GM12878 (cell line): ENCODE data around the gene PRSS8. TPM values are rescaled to one million over a fixed set of nuclear protein-coding genes. Genes with fewer than 3 reads are reported as not detected.

Experiments
- ATAC-seq: fragments of 200-7000 bp; cut with Tn5 transposase; 3 replicates; pipeline ENCODE4 v1.9.1; 2020; ENCODE audit warnings: mild to moderate bottlenecking, moderate library complexity
- BruUV-seq: library from RNA; stranded (reverse); fragments of 400-500 nt; replicated peaks from 2 replicates; lab custom pipeline; 2021; lab: Mats Ljungman, UMichigan
- CTCF ChIA-PET: fragments of 300-600 bp; sonication (Branson Sonifier 250); formaldehyde crosslinking; extraction: SDS; loops from one replicate; lab custom pipeline; 2021; ENCODE audit warnings: inconsistent platforms; lab: Yijun Ruan, JAX
- POLR2A ChIA-PET: fragments of 350-600 bp; formaldehyde crosslinking; extraction: SDS; loops from one replicate; lab custom pipeline; 2021; ENCODE audit warnings: inconsistent platforms; lab: Charles Lee
- RAD21 ChIA-PET: fragments of 300-600 bp; sonication (Branson Sonifier 250); formaldehyde crosslinking; loops from one replicate; lab custom pipeline; 2023; ENCODE audit warnings: antibody characterized with exemption; ENCODE audit not compliant: unreplicated experiment; lab: Charles Lee
- SMC1A ChIA-PET: fragments of 300-600 bp; sonication (Branson Sonifier 250); formaldehyde crosslinking; loops from one replicate; lab custom pipeline; 2023; ENCODE audit not compliant: unreplicated experiment, uncharacterized antibody; lab: Charles Lee
- DNase-seq: peaks from one replicate; pipeline ENCODE4 v3.0.0-alpha.2; 2011; ENCODE audit warnings: low read depth, low spot score
- FAIRE-seq: peaks from 3 replicates; lab custom pipeline; 2011; peaks lifted over from hg19 to GRCh38; lab: Jason Lieb, UNC
- H2AFZ ChIP-seq: 2 replicates; pipeline ENCODE4 v1.6.0; 2011; ENCODE audit warnings: low read depth, low read length, control low read depth; ENCODE audit not compliant: control insufficient read depth
- H3K27ac ChIP-seq: 2 replicates; pipeline ENCODE4 v1.5.1; 2011; ENCODE audit warnings: control low read depth; ENCODE audit not compliant: control insufficient read depth, insufficient read depth
- H3K27me3 ChIP-seq, 2 experiments: replicated peaks in 1 of 2; 2 replicates each; pipeline versions ENCODE4 v1.6.0 to v1.6.1; 2011; ENCODE audit warnings: low read length in 1 of 2; ENCODE audit not compliant: control insufficient read depth in 2 of 2, insufficient read depth in 2 of 2
- H3K36me3 ChIP-seq, 2 experiments: 2 replicates each; pipeline ENCODE4 v1.5.1; 2011; ENCODE audit warnings: low read length in 1 of 2; ENCODE audit not compliant: control insufficient read depth in 2 of 2, insufficient read depth in 2 of 2
- H3K4me1 ChIP-seq: 2 replicates; pipeline ENCODE4 v1.6.1; 2011; ENCODE audit warnings: mild to moderate bottlenecking, low read length, moderate library complexity, mixed read lengths; ENCODE audit not compliant: control insufficient read depth, insufficient read depth
- H3K4me2 ChIP-seq: 2 replicates; pipeline ENCODE4 v1.6.0; 2011; ENCODE audit warnings: control low read depth; ENCODE audit not compliant: control insufficient read depth, insufficient read depth
- H3K4me3 ChIP-seq: fragments of 200-600 bp; sonication (generic); 2 replicates; pipeline ENCODE4 v1.5.1; 2016
- H3K79me2 ChIP-seq: 2 replicates; pipeline ENCODE4 v1.6.0; 2011; ENCODE audit warnings: low read length; ENCODE audit not compliant: control insufficient read depth, insufficient read depth
- H3K9ac ChIP-seq: 2 replicates; pipeline ENCODE4 v1.8.0; 2011; ENCODE audit warnings: low read length, control low read depth, mixed read lengths; ENCODE audit not compliant: control insufficient read depth, insufficient read depth
- H3K9me3 ChIP-seq: replicated peaks from 3 replicates; pipeline ENCODE4 v1.5.1; 2011; ENCODE audit warnings: mild to moderate bottlenecking, low read length; ENCODE audit not compliant: control insufficient read depth, insufficient read depth
- H4K20me1 ChIP-seq: 2 replicates; pipeline ENCODE4 v1.6.0; 2011; ENCODE audit not compliant: control insufficient read depth, insufficient read depth
- ASH2L ChIP-seq: fragments of 300-600, 200-600 bp; sonication (generic); IDR thresholded peaks from 2 replicates; pipeline ENCODE4 v1.6.1; 2017; ENCODE audit warnings: low read depth, mild to moderate bottlenecking, borderline replicate concordance
- IKZF1 ChIP-seq: fragments of 450-650 bp; conservative IDR thresholded peaks from 2 replicates; pipeline ENCODE4 v1.6.1; 2017; ENCODE audit warnings: antibody characterized with exemption, mild to moderate bottlenecking
- IKZF2 ChIP-seq, 2 experiments: fragments of 450-650 bp; IDR thresholded peaks; 2 replicates each; pipeline ENCODE4 v1.6.1; 2017; ENCODE audit warnings: mild to moderate bottlenecking in 2 of 2, moderate library complexity in 2 of 2
- PML ChIP-seq: IDR thresholded peaks from 2 replicates; pipeline ENCODE4 v1.6.1; 2012; ENCODE audit warnings: low read length, inconsistent platforms
- RFX5 ChIP-seq: IDR thresholded peaks from 2 replicates; pipeline ENCODE4 v1.6.1; 2011; ENCODE audit warnings: low read depth, low read length, improper control_type of control experiment
- RUNX3 ChIP-seq: IDR thresholded peaks from 2 replicates; pipeline ENCODE4 v1.6.1; 2012; ENCODE audit warnings: low read length, inconsistent platforms
- SPI1 ChIP-seq: IDR thresholded peaks from 2 replicates; pipeline ENCODE4 v1.6.1; 2011; ENCODE audit warnings: low read depth, mild to moderate bottlenecking, low read length, moderate library complexity, borderline replicate concordance; ENCODE audit not compliant: insufficient read depth
- ZNF384 ChIP-seq: IDR thresholded peaks from 2 replicates; pipeline ENCODE4 v1.6.1; 2012; ENCODE audit warnings: low read depth, mild to moderate bottlenecking, low read length, improper control_type of control experiment, borderline replicate concordance
- WGBS: methylation state at CpG from one replicate; pipeline ENCODE4 v1.1.6; 2016; ENCODE audit warnings: low lambda C conversion rate; ENCODE audit not compliant: insufficient replicate concordance, insufficient coverage; ENCODE audit errors: missing lambda C conversion rate; 5-methylcytosine and 5-hydroxymethylcytosine counted together
- in situ Hi-C: fragments of 300-500 bp; cut with MboI; formaldehyde crosslinking; loops from 9 replicates; pipeline ENCODE4 v1.14.3; 2018; ENCODE audit warnings: mixed read lengths
- intact Hi-C: fragments of 100-400 bp; cut with micrococcal nuclease; formaldehyde crosslinking; loops from one replicate; pipeline ENCODE4 v1.14.2; 2022; ENCODE audit not compliant: unreplicated experiment
- polyA plus RNA-seq, 11 experiments: library from polyadenylated mRNA; depleted of rRNA in 4 of 11; unstranded in 6 of 11; stranded (reverse) in 5 of 11; fragments of >200 nt; fragmentation: Nextera tagmentation in 4 of 11; fragmentation: Illumina TruSeq in 1 of 11; extraction: Ambion mirVana in 4 of 11; extraction: Trizol in 1 of 11; gene quantifications; 1 replicate in 1 of 11; 2 replicates in 10 of 11; pipeline versions ENCODE4 v1.2.1 to v1.2.3, GENCODE V29; 2011 to 2016; ENCODE audit warnings: inconsistent platforms in 2 of 11, missing spikeins in 2 of 11, low read depth in 1 of 11
- total RNA-seq, 4 experiments: library from RNA; depleted of rRNA in 3 of 4; stranded (reverse); fragments of >200 nt in 3 of 4; fragmentation: Illumina TruSeq in 1 of 4; extraction: Trizol in 1 of 4; gene quantifications; 2 replicates each; pipeline versions ENCODE4 v1.2.1 to v1.2.3, GENCODE V29; 2013 to 2021
- TF ChIP-seq, protein P1 (sequence below): fragments of 450-650 bp; formaldehyde crosslinking; IDR thresholded peaks from 2 replicates; pipeline ENCODE4 v1.5.0; 2022; ENCODE audit warnings: mild to moderate bottlenecking, missing genetic modification characterization

PRSS8 gene
- total and polyA plus RNA-seq, 10 of the 15 experiments (the other 5 are each of a cell fraction or from before 2014, with no cell fraction given) = 0.33 to 0.58 TPM; not detected in 8

DNA sequence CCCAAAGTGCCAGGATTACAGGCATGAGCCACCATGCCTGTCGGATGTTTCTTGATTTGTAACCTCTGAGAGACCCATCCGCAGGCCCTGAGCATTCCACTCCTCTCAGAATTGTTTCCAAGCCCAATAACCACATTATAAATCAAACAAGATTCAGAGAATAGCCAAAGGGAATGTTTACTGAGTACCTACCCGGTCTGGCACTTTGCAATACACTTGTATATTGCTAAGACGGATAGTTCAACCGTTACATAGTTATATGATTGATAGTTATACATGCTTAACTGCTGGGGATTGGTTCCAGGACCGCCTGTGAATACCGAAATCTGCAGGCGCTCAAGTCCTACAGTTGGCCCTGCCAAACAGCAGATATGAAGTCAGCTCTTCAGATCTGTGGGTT, 21.1 kb downstream of the PRSS8 start (continued):
- TF ChIP-seq, protein P1, sequence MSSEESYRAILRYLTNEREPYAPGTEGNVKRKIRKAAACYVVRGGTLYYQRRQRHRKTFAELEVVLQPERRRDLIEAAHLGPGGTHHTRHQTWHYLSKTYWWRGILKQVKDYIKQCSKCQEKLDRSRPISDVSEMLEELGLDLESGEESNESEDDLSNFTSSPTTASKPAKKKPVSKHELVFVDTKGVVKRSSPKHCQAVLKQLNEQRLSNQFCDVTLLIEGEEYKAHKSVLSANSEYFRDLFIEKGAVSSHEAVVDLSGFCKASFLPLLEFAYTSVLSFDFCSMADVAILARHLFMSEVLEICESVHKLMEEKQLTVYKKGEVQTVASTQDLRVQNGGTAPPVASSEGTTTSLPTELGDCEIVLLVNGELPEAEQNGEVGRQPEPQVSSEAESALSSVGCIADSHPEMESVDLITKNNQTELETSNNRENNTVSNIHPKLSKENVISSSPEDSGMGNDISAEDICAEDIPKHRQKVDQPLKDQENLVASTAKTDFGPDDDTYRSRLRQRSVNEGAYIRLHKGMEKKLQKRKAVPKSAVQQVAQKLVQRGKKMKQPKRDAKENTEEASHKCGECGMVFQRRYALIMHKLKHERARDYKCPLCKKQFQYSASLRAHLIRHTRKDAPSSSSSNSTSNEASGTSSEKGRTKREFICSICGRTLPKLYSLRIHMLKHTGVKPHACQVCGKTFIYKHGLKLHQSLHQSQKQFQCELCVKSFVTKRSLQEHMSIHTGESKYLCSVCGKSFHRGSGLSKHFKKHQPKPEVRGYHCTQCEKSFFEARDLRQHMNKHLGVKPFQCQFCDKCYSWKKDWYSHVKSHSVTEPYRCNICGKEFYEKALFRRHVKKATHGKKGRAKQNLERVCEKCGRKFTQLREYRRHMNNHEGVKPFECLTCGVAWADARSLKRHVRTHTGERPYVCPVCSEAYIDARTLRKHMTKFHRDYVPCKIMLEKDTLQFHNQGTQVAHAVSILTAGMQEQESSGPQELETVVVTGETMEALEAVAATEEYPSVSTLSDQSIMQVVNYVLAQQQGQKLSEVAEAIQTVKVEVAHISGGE (CRISPR knock-in tag) = no peak
- TF ChIP-seq RFX5 = no peak

DNA sequence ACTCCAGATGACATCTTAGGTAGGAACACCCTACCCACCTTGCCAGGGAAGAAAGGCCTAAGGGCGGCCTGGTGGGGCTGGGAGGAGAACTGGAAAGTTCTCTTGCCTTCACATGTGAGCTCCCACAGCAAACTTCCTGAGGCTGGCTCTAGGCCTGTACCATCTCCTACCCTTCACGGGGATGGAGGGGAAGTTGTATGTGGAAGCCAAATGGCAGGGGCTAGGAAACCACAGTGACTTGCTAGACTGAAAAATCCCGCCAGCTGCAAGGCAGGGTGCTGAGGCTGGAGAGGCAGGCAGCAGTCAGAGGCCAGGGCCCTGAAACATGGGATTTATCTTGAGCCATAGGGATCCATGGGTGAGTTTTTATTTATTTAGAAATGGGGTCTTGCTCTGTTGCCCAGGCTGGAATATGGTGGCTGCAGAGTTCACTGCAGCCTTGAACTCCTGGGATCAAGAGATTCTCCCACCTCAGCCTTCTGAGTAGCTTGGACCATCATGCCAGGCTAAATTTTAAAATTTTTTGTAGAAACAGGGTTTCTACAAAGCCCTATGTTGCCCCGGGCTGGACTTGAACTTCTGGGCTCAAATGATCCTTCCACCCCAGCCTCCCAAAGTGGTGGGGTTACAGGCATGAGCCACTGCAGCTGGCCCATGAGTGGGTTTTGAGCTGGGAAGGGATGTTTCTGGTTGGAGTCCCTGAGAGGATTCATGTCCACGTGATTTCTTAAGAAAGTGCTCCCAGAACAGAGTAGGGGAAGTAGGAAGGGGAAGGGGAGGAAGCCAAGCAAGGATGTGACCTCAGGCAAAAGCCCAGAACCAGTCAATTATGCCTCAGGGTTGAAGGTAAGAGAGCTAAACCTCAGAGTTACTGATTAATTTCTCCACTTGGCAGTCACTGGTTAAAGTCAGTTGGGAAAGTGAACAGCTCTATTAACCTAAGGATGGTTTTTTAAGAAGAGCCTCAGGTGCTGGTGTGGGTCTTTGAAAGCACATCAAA, 22.1 kb downstream of the PRSS8 start:
- 58% methylated on average over 5 of the region's 5 CpGs for WGBS
- in situ Hi-C loops (loop anchor here (10.0 kb wide), 1 partner anchor 761 kb away; the partner anchor contains the start of gene ZNF267), intact Hi-C loops (loop anchor here (10.0 kb wide), 1 partner anchor 761 kb away; the partner anchor contains the start of gene ZNF267)
- Histone ChIP-seq H3K4me2 (no peak overlapping the region), H4K20me1 (no peaks in the 10 kb centered on the region), H3K36me3 (peaks cover 0 to 4% of the 10 kb centered on the region in 2 experiments; a peak in 3 of 4 replicates), H3K27ac (no peak overlapping the region), H3K27me3 (no peaks in the 10 kb centered on the region), H3K9ac (no peak overlapping the region), H3K4me3 (no peak overlapping the region), H3K79me2 (peaks cover 16% of the 10 kb centered on the region), H3K9me3 (no peaks in the 10 kb centered on the region), H2AFZ (no peak overlapping the region), H3K4me1 (peaks cover 9% of the 10 kb centered on the region)
- CTCF ChIA-PET = interaction anchor here (0.7 to 1.6 kb wide), 2 partner anchors 29 to 39 kb away, joined by 3 to 7 read pairs; partner anchors contain the start of genes ZNF646 and ZNF668
- POLR2A ChIA-PET = interaction anchor here (0.5 to 0.6 kb wide), 2 partner anchors 43 to 67 kb away, joined by 3 to 5 read pairs; no protein-coding TSS in a partner anchor
- RAD21 ChIA-PET = no interaction called here
- BruUV-seq = no TSS peak
- peak; percentile 7; the same call in 2 of the 3 replicates for ATAC-seq
- SMC1A ChIA-PET = interaction anchor here (1.1 kb wide), 1 partner anchor 29 kb away, joined by 5 read pairs; no protein-coding TSS in a partner anchor
- no peak for FAIRE-seq
- no peak for TF ChIP-seq RUNX3
- TF ChIP-seq ASH2L = no peak
- TF ChIP-seq ZNF384 = no peak
- 0 out of 2 replicates have a peak, but pooled peaks have one; percentile 3 for TF ChIP-seq SPI1
- peak; percentile 27 to 37; a peak in 1 of 4 replicates for TF ChIP-seq IKZF2 (IDR thresholded peaks at IDR 0.05)
- no peak for TF ChIP-seq PML
- TF ChIP-seq IKZF1 = peak; percentile 44
- no peak for DNase-seq
